Endothelial cell of umbilical vein (primary cell): ENCODE data around the gene KDM4E. TPM values are rescaled to one million over a fixed set of nuclear protein-coding genes. Genes with fewer than 3 reads are reported as not detected.

ENCODE experiments used
- Bru-seq: library from RNA; stranded (reverse); fragments of 400-500 nt; gene quantifications from one replicate; lab custom pipeline; 2021; lab: Mats Ljungman, UMichigan
- BruChase-seq, 2 experiments: library from RNA; stranded (reverse); fragments of 400-500 nt; gene quantifications; one replicate each; lab custom pipeline; 2021; lab: Mats Ljungman, UMichigan
- BruUV-seq: library from RNA; stranded (reverse); fragments of 400-500 nt; replicated peaks from 2 replicates; lab custom pipeline; 2021; lab: Mats Ljungman, UMichigan
- CTCF ChIA-PET: fragments of 300-600, 350-600 bp; sonication (Branson Sonifier 250); formaldehyde crosslinking; loops from one replicate; lab custom pipeline; 2021; ENCODE audit warnings: antibody characterized with exemption, inconsistent platforms; lab: Charles Lee
- POLR2A ChIA-PET: fragments of 300-600, 350-600 bp; sonication (Branson Sonifier 250); formaldehyde crosslinking; loops from one replicate; lab custom pipeline; 2021; ENCODE audit warnings: antibody characterized with exemption, inconsistent platforms; lab: Charles Lee
- DNase-seq: peaks from one replicate; pipeline ENCODE4 v3.0.0-alpha.2; 2011; ENCODE audit warnings: low read depth, low spot score
- FAIRE-seq: peaks from 2 replicates; lab custom pipeline; 2011; peaks lifted over from hg19 to GRCh38; lab: Jason Lieb, UNC
- H2AFZ ChIP-seq: 2 replicates; pipeline ENCODE4 v1.6.0; 2012; ENCODE audit warnings: low read depth, low read length, control low read depth, inconsistent platforms
- H3K27ac ChIP-seq: 2 replicates; pipeline ENCODE4 v1.5.1; 2011; ENCODE audit warnings: low read depth, mild to moderate bottlenecking, control low read depth, low read length, moderate library complexity; ENCODE audit not compliant: insufficient read depth
- H3K27me3 ChIP-seq, 2 experiments: 2 replicates each; pipeline versions ENCODE4 v1.6.0 to v1.6.1; 2011; ENCODE audit warnings: low read length in 2 of 2, mixed read lengths in 1 of 2; ENCODE audit not compliant: control insufficient read depth in 2 of 2, insufficient read depth in 2 of 2
- H3K36me3 ChIP-seq, 2 experiments: 2 replicates in 1 of 2; 3 replicates in 1 of 2; pipeline ENCODE4 v1.5.1; 2011; ENCODE audit warnings: low read length in 2 of 2, mild to moderate bottlenecking in 1 of 2, moderate library complexity in 1 of 2; ENCODE audit not compliant: control insufficient read depth in 2 of 2, insufficient read depth in 2 of 2; ENCODE audit errors: extremely low read depth in 1 of 2
- H3K4me1 ChIP-seq: 3 replicates; pipeline ENCODE4 v1.5.1; 2011; ENCODE audit warnings: mild to moderate bottlenecking, low read length; ENCODE audit not compliant: control insufficient read depth, insufficient read depth; ENCODE audit errors: extremely low read depth
- H3K4me2 ChIP-seq: 2 replicates; pipeline ENCODE4 v1.6.1; 2011; ENCODE audit warnings: low read length, control low read depth, mixed read lengths; ENCODE audit not compliant: insufficient read depth
- H3K4me3 ChIP-seq, 3 experiments: fragments of 200-600 bp in 1 of 3; sonication (generic), shearing (Covaris generic) in 1 of 3; replicated peaks in 1 of 3; 2 replicates each; pipeline ENCODE4 v1.5.1; 2011 to 2016; ENCODE audit warnings: control low read depth in 3 of 3, low read length in 3 of 3, mild to moderate bottlenecking in 2 of 3, inconsistent platforms in 1 of 3, low read depth in 1 of 3, moderate library complexity in 1 of 3; ENCODE audit not compliant: insufficient read depth in 1 of 3
- H3K79me2 ChIP-seq: 2 replicates; pipeline ENCODE4 v1.6.0; 2012; ENCODE audit warnings: low read length, inconsistent platforms; ENCODE audit not compliant: control insufficient read depth, insufficient read depth
- H3K9ac ChIP-seq: replicated peaks from 2 replicates; pipeline ENCODE3; 2011; ENCODE audit warnings: low read length, control low read depth; ENCODE audit not compliant: insufficient read depth; ENCODE audit errors: extremely low read depth
- H3K9me1 ChIP-seq: replicated peaks from 3 replicates; pipeline ENCODE4 v1.6.0; 2011; ENCODE audit warnings: mild to moderate bottlenecking, low read length; ENCODE audit not compliant: control insufficient read depth, insufficient read depth; ENCODE audit errors: extremely low read depth
- H3K9me3 ChIP-seq: replicated peaks from 2 replicates; pipeline ENCODE4 v1.5.1; 2012; ENCODE audit warnings: low read length, inconsistent platforms; ENCODE audit not compliant: control insufficient read depth, insufficient read depth
- H4K20me1 ChIP-seq: replicated peaks from 2 replicates; pipeline ENCODE3; 2011; ENCODE audit warnings: mild to moderate bottlenecking, low read length; ENCODE audit not compliant: control insufficient read depth, insufficient read depth; ENCODE audit errors: extremely low read depth
- EZH2 ChIP-seq: IDR thresholded peaks from 2 replicates; pipeline ENCODE4 v1.6.1; 2012; ENCODE audit warnings: borderline replicate concordance, low read depth, mild to moderate bottlenecking, moderate library complexity, low read length, inconsistent platforms; ENCODE audit not compliant: severe bottlenecking
- FOS ChIP-seq: IDR thresholded peaks from 2 replicates; pipeline ENCODE4 v1.6.1; 2011; ENCODE audit warnings: mild to moderate bottlenecking, low read length, moderate library complexity, borderline replicate concordance; ENCODE audit not compliant: insufficient read depth
- GATA2 ChIP-seq: IDR thresholded peaks from 2 replicates; pipeline ENCODE4 v1.7.0; 2011; ENCODE audit warnings: low read depth, mild to moderate bottlenecking, moderate library complexity, mixed read lengths, low read length; ENCODE audit not compliant: insufficient read length, insufficient read depth
- JUN ChIP-seq: IDR thresholded peaks from 2 replicates; pipeline ENCODE4 v1.6.1; 2011; ENCODE audit warnings: borderline replicate concordance, low read depth; ENCODE audit not compliant: insufficient read length, insufficient read depth
- MYC ChIP-seq: IDR thresholded peaks from one replicate; pipeline ENCODE4 v1.6.1; 2011; ENCODE audit warnings: mild to moderate bottlenecking, low read depth, low read length
- POLR2A ChIP-seq: IDR thresholded peaks from 2 replicates; pipeline ENCODE4 v1.6.1; 2012; ENCODE audit warnings: low read depth, mild to moderate bottlenecking, control low read depth, low read length
- POLR2AphosphoS5 ChIP-seq: IDR thresholded peaks from 2 replicates; pipeline ENCODE4 v1.6.1; 2012; ENCODE audit warnings: low read depth, mild to moderate bottlenecking, control low read depth, low read length, moderate library complexity; ENCODE audit not compliant: insufficient read depth
- dilution Hi-C: fragments of 300-500 bp; cut with MboI; formaldehyde crosslinking; loops from one replicate; pipeline ENCODE4 v1.15.0; 2019; ENCODE audit warnings: low sequenced_read_pairs; ENCODE audit not compliant: extremely low pct_ligation_motif_present
- intact Hi-C: fragments of 100-400 bp; cut with micrococcal nuclease; formaldehyde crosslinking; loops from one replicate; pipeline ENCODE4 v1.10.0; 2022
- long read RNA-seq: library from polyadenylated mRNA; stranded (forward); transcript quantifications from one replicate; pipeline ENCODE4 v2.0.0, GENCODE V29; 2021
- polyA minus RNA-seq, 3 experiments: library from RNA; depleted of rRNA, polyadenylated mRNA; stranded (reverse); fragments of >200 nt; gene quantifications; 1 replicate in 1 of 3; 2 replicates in 2 of 3; pipeline ENCODE4 v1.2.3, GENCODE V29; 2011
- polyA plus RNA-seq, 4 experiments: library from polyadenylated mRNA; depleted of rRNA in 3 of 4; stranded (reverse) in 3 of 4; unstranded in 1 of 4; fragments of >200 nt; gene quantifications; 2 replicates each; pipeline versions ENCODE4 v1.2.1 to v1.2.3, GENCODE V29; 2011 to 2012; ENCODE audit warnings: missing spikeins in 1 of 4
- total RNA-seq: library from RNA; stranded (reverse); gene quantifications from 2 replicates; pipeline ENCODE4 v1.2.3, GENCODE V29; 2021
- TF ChIP-seq, protein P1 (sequence below): IDR thresholded peaks from 2 replicates; pipeline ENCODE4 v1.6.1; 2011; ENCODE audit not compliant: insufficient read depth, insufficient read length
- TF ChIP-seq, protein P2 (sequence below), 2 donors: IDR thresholded peaks; 1 replicate in 1 of 2; 2 replicates in 1 of 2; pipeline ENCODE4 v1.5.1; 2011; ENCODE audit warnings: low read length in 2 of 2, mild to moderate bottlenecking in 2 of 2, moderate library complexity in 2 of 2, control low read depth in 1 of 2, inconsistent platforms in 1 of 2, low read depth in 1 of 2; ENCODE audit not compliant: insufficient read depth in 1 of 2; ENCODE audit errors: extremely low read depth in 1 of 2

Gene KDM4E
- total RNA-seq (not detected in 2 replicates), polyA plus RNA-seq (not detected in 2 replicates), polyA minus RNA-seq (not detected in 2 replicates), Bru-seq, nascent RNA (not detected), BruChase-seq, experiment 1, labeled RNA remaining after a 6-hour chase (not detected), BruChase-seq, experiment 2, labeled RNA remaining after a 2-hour chase (not detected)
- not detected in 2 replicates for polyA plus RNA-seq (2011; cell fraction: cytosol; rRNA removed)
- not detected in 2 replicates for polyA plus RNA-seq (2011; cell fraction: nucleus; rRNA removed)
- polyA plus RNA-seq (2012): not detected in 2 replicates
- polyA minus RNA-seq (2011; cell fraction: cytosol; rRNA and poly(A)+ RNA removed): not detected
- not detected in 2 replicates for polyA minus RNA-seq (2011; cell fraction: nucleus; rRNA and poly(A)+ RNA removed)
- long read RNA-seq: 0 reads

DNA sequence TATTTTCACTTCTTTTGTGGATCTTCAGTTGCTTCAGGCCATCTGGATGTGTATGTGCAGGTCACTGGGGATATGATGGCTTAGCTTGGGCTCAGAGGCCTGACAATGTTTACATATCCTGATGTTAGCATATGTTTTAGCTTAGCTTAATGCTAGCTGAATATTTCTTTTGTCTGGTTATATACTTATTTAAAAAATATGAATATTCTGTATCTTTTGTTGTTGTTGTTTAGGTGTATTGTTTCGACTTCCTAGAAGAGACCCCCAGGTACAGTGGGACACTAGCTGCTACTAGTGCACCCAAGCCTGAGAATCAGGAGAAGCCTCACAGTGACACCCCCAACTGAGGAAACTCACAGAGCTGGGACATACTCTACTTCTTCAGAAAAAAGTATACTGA lies at the start of gene KDM4E:
Gene KDM4E, plus strand, starts transcription at position 301 of the 400 bp plus-strand sequence. CDS start 300 bp downstream, outside the sequence.
- POLR2A ChIA-PET: no interaction called here
- no peak within 1 kb of the TSS for H3K9ac ChIP-seq
- no TSS peak for BruUV-seq
- H3K4me3 ChIP-seq: no peak within 1 kb of the TSS
- no peaks in the 10 kb centered on the region for H3K36me3 ChIP-seq
- H3K4me1 ChIP-seq: no peaks in the 10 kb centered on the region
- H3K9me1 ChIP-seq: no peaks in the 10 kb centered on the region
- H3K79me2 ChIP-seq: no peaks in the 10 kb centered on the region
- H4K20me1 ChIP-seq: no peaks in the 10 kb centered on the region
- no peak for FAIRE-seq
- H3K9me3 ChIP-seq: no peaks in the 10 kb centered on the region
- TF ChIP-seq POLR2A (no peak), MYC (no peak), GATA2 (no peak), FOS (no peak), POLR2AphosphoS5 (no peak), EZH2 (no peak), JUN (no peak)
- TF ChIP-seq, protein P1, sequence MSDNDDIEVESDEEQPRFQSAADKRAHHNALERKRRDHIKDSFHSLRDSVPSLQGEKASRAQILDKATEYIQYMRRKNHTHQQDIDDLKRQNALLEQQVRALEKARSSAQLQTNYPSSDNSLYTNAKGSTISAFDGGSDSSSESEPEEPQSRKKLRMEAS: no peak
- TF ChIP-seq, protein P2, sequence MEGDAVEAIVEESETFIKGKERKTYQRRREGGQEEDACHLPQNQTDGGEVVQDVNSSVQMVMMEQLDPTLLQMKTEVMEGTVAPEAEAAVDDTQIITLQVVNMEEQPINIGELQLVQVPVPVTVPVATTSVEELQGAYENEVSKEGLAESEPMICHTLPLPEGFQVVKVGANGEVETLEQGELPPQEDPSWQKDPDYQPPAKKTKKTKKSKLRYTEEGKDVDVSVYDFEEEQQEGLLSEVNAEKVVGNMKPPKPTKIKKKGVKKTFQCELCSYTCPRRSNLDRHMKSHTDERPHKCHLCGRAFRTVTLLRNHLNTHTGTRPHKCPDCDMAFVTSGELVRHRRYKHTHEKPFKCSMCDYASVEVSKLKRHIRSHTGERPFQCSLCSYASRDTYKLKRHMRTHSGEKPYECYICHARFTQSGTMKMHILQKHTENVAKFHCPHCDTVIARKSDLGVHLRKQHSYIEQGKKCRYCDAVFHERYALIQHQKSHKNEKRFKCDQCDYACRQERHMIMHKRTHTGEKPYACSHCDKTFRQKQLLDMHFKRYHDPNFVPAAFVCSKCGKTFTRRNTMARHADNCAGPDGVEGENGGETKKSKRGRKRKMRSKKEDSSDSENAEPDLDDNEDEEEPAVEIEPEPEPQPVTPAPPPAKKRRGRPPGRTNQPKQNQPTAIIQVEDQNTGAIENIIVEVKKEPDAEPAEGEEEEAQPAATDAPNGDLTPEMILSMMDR (IDR thresholded peaks at IDR 0.05; ENCODE audit: extremely low read depth in 1 of 2, insufficient read depth in 1 of 2, low read depth in 1 of 2, low read length in 2 of 2): no peak
- DNase-seq: no peak
- CTCF ChIA-PET: no interaction called here
- no peak within 1 kb of the TSS for H3K27ac ChIP-seq
- intact Hi-C loops: no loop called here
- no peak within 1 kb of the TSS for H2AFZ ChIP-seq
- H3K27me3 ChIP-seq: no peaks in the 10 kb centered on the region
- no peak within 1 kb of the TSS for H3K4me2 ChIP-seq
- dilution Hi-C loops: no loop called here
